K562 (cell line): Measurements from ENCODE around the gene TRAF3IP1. TPM values are rescaled to one million over a fixed set of nuclear protein-coding genes. Genes with fewer than 3 reads are reported as not detected.

Experiments
- FOSL1 ChIP-seq: fragments of 200-800 bp; sonication (Bioruptor generic); conservative IDR thresholded peaks from 2 replicates; pipeline ENCODE4 v1.6.1; 2016; ENCODE audit warnings: missing genetic modification characterization, missing compliant biosample characterization
- L3MBTL2 ChIP-seq: fragments of 450-650 bp; IDR thresholded peaks from 2 replicates; pipeline ENCODE4 v1.6.1; 2016; ENCODE audit warnings: mild to moderate bottlenecking, moderate library complexity
- POLR2G ChIP-seq: fragments of 200-400 bp; formaldehyde crosslinking; IDR thresholded peaks from 2 replicates; pipeline ENCODE4 v1.6.1; 2017; ENCODE audit warnings: low read depth, mild to moderate bottlenecking, antibody characterized with exemption, low read length, moderate library complexity
- PRMT5 ChIP-seq: sonication (generic); formaldehyde crosslinking; IDR thresholded peaks from 2 replicates; pipeline ENCODE4 v1.5.0; 2020; ENCODE audit warnings: missing genetic modification reagents
- TRIM28 ChIP-seq: fragments of 450-650 bp; IDR thresholded peaks from 2 replicates; pipeline ENCODE4 v1.6.1; 2017
- ZNF584 ChIP-seq: fragments of 200-800 bp; sonication (Bioruptor generic); IDR thresholded peaks from 2 replicates; pipeline ENCODE4 v1.6.1; 2016; ENCODE audit warnings: low read depth, mild to moderate bottlenecking, missing genetic modification characterization, missing compliant biosample characterization
- ZNF76 ChIP-seq: fragments of 250-450 bp; sonication (Bioruptor Pico); IDR thresholded peaks from 2 replicates; pipeline ENCODE4 v1.4.0; 2020; ENCODE audit warnings: mild to moderate bottlenecking, moderate library complexity, borderline replicate concordance
- polyA plus RNA-seq, 8 experiments: library from polyadenylated mRNA; depleted of rRNA in 4 of 8; stranded (reverse) in 5 of 8; unstranded in 3 of 8; fragments of >200 nt; fragmentation: Nextera tagmentation in 2 of 8; fragmentation: Illumina TruSeq in 1 of 8; extraction: Ambion mirVana in 2 of 8; extraction: Trizol in 1 of 8; gene quantifications; 2 replicates each; pipeline versions ENCODE4 v1.2.1 to v1.2.3, GENCODE V29; 2011 to 2014; ENCODE audit warnings: inconsistent platforms in 1 of 8, missing spikeins in 1 of 8
- total RNA-seq, 7 experiments: library from RNA; depleted of rRNA in 6 of 7; stranded (reverse); fragments of >200 nt in 6 of 7; fragmentation: Illumina TruSeq in 2 of 7; extraction: Trizol in 2 of 7; gene quantifications; 2 replicates each; pipeline versions ENCODE4 v1.2.1 to v1.2.3, GENCODE V29; 2011 to 2021; ENCODE audit warnings: low replicate concordance in 1 of 7
- TF ChIP-seq, protein P1 (sequence below): fragments of 450-650 bp; IDR thresholded peaks from 2 replicates; pipeline ENCODE4 v1.6.1; 2016; ENCODE audit warnings: mild to moderate bottlenecking, moderate library complexity
- TF ChIP-seq, protein P2 (sequence below): fragments of 450-650 bp; IDR thresholded peaks from 2 replicates; pipeline ENCODE4 v1.6.1; 2017; ENCODE audit warnings: antibody characterized with exemption, mild to moderate bottlenecking

The TRAF3IP1 gene
- total and polyA plus RNA-seq, 9 of the 15 experiments (the other 6 are each of a cell fraction or from before 2014, with no cell fraction given) = 1.3 to 7.4 (median 3.4) TPM

DNA sequence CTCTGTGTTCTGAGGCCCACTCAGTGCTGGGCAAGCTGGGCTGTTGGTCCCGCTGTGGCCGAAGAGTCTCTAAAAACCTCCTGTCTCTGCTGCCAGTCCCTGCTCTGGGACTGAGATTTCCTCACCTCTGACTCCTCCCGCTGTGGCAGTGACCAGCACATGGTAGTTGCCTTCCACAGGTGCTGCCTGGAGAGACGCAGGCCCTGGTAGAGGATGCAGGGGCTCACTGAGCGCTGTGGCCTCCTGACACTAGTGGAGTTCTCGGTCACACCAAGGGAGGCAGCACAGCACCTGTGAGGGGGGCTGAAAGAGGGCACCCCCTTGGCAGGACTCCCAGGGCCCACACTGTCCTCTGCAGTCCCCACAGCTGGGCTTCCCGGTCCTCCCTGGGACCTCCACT lies 102.6 kb downstream of the TRAF3IP1 start (continued):
- TF ChIP-seq, protein P1, sequence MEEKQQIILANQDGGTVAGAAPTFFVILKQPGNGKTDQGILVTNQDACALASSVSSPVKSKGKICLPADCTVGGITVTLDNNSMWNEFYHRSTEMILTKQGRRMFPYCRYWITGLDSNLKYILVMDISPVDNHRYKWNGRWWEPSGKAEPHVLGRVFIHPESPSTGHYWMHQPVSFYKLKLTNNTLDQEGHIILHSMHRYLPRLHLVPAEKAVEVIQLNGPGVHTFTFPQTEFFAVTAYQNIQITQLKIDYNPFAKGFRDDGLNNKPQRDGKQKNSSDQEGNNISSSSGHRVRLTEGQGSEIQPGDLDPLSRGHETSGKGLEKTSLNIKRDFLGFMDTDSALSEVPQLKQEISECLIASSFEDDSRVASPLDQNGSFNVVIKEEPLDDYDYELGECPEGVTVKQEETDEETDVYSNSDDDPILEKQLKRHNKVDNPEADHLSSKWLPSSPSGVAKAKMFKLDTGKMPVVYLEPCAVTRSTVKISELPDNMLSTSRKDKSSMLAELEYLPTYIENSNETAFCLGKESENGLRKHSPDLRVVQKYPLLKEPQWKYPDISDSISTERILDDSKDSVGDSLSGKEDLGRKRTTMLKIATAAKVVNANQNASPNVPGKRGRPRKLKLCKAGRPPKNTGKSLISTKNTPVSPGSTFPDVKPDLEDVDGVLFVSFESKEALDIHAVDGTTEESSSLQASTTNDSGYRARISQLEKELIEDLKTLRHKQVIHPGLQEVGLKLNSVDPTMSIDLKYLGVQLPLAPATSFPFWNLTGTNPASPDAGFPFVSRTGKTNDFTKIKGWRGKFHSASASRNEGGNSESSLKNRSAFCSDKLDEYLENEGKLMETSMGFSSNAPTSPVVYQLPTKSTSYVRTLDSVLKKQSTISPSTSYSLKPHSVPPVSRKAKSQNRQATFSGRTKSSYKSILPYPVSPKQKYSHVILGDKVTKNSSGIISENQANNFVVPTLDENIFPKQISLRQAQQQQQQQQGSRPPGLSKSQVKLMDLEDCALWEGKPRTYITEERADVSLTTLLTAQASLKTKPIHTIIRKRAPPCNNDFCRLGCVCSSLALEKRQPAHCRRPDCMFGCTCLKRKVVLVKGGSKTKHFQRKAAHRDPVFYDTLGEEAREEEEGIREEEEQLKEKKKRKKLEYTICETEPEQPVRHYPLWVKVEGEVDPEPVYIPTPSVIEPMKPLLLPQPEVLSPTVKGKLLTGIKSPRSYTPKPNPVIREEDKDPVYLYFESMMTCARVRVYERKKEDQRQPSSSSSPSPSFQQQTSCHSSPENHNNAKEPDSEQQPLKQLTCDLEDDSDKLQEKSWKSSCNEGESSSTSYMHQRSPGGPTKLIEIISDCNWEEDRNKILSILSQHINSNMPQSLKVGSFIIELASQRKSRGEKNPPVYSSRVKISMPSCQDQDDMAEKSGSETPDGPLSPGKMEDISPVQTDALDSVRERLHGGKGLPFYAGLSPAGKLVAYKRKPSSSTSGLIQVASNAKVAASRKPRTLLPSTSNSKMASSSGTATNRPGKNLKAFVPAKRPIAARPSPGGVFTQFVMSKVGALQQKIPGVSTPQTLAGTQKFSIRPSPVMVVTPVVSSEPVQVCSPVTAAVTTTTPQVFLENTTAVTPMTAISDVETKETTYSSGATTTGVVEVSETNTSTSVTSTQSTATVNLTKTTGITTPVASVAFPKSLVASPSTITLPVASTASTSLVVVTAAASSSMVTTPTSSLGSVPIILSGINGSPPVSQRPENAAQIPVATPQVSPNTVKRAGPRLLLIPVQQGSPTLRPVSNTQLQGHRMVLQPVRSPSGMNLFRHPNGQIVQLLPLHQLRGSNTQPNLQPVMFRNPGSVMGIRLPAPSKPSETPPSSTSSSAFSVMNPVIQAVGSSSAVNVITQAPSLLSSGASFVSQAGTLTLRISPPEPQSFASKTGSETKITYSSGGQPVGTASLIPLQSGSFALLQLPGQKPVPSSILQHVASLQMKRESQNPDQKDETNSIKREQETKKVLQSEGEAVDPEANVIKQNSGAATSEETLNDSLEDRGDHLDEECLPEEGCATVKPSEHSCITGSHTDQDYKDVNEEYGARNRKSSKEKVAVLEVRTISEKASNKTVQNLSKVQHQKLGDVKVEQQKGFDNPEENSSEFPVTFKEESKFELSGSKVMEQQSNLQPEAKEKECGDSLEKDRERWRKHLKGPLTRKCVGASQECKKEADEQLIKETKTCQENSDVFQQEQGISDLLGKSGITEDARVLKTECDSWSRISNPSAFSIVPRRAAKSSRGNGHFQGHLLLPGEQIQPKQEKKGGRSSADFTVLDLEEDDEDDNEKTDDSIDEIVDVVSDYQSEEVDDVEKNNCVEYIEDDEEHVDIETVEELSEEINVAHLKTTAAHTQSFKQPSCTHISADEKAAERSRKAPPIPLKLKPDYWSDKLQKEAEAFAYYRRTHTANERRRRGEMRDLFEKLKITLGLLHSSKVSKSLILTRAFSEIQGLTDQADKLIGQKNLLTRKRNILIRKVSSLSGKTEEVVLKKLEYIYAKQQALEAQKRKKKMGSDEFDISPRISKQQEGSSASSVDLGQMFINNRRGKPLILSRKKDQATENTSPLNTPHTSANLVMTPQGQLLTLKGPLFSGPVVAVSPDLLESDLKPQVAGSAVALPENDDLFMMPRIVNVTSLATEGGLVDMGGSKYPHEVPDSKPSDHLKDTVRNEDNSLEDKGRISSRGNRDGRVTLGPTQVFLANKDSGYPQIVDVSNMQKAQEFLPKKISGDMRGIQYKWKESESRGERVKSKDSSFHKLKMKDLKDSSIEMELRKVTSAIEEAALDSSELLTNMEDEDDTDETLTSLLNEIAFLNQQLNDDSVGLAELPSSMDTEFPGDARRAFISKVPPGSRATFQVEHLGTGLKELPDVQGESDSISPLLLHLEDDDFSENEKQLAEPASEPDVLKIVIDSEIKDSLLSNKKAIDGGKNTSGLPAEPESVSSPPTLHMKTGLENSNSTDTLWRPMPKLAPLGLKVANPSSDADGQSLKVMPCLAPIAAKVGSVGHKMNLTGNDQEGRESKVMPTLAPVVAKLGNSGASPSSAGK = peak; percentile 47
- TF ChIP-seq POLR2G = peak; percentile 22; the same call in 1 of the 2 replicates
- TF ChIP-seq TRIM28 = no peak
- TF ChIP-seq ZNF584 (CRISPR knock-in tag) = no peak
- 0 out of 2 replicates have a peak, but pooled peaks have one; percentile 9 for TF ChIP-seq L3MBTL2
- TF ChIP-seq, protein P2, sequence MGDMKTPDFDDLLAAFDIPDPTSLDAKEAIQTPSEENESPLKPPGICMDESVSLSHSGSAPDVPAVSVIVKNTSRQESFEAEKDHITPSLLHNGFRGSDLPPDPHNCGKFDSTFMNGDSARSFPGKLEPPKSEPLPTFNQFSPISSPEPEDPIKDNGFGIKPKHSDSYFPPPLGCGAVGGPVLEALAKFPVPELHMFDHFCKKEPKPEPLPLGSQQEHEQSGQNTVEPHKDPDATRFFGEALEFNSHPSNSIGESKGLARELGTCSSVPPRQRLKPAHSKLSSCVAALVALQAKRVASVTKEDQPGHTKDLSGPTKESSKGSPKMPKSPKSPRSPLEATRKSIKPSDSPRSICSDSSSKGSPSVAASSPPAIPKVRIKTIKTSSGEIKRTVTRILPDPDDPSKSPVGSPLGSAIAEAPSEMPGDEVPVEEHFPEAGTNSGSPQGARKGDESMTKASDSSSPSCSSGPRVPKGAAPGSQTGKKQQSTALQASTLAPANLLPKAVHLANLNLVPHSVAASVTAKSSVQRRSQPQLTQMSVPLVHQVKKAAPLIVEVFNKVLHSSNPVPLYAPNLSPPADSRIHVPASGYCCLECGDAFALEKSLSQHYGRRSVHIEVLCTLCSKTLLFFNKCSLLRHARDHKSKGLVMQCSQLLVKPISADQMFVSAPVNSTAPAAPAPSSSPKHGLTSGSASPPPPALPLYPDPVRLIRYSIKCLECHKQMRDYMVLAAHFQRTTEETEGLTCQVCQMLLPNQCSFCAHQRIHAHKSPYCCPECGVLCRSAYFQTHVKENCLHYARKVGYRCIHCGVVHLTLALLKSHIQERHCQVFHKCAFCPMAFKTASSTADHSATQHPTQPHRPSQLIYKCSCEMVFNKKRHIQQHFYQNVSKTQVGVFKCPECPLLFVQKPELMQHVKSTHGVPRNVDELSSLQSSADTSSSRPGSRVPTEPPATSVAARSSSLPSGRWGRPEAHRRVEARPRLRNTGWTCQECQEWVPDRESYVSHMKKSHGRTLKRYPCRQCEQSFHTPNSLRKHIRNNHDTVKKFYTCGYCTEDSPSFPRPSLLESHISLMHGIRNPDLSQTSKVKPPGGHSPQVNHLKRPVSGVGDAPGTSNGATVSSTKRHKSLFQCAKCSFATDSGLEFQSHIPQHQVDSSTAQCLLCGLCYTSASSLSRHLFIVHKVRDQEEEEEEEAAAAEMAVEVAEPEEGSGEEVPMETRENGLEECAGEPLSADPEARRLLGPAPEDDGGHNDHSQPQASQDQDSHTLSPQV = peak; percentile 65
- TF ChIP-seq PRMT5 (CRISPR knock-in tag) = no peak
- TF ChIP-seq FOSL1 (tag) = no peak
- no peak for TF ChIP-seq ZNF76 (CRISPR knock-in tag)
